OCI-LY3 (cell line): ENCODE results near the gene ARGLU1.

Experiments used
- H2AFZ ChIP-seq: fragments of 200-600, 300-600 bp; shearing (Covaris generic); 2 replicates; pipeline ENCODE4 v1.6.0; 2014; ENCODE audit warnings: antibody characterized with exemption, low read depth, low read length
- H3K27ac ChIP-seq: fragments of 200-600, 300-600 bp; sonication (generic); 2 replicates; pipeline ENCODE4 v1.5.1; 2014; ENCODE audit warnings: mild to moderate bottlenecking, low read length, moderate library complexity, mixed read lengths
- H3K27me3 ChIP-seq: fragments of 200-600, 300-600 bp; sonication (generic); 2 replicates; pipeline ENCODE4 v1.6.1; 2014; ENCODE audit warnings: low read depth, low read length, mixed read lengths
- H3K36me3 ChIP-seq: fragments of 200-600, 300-600 bp; sonication (generic); replicated peaks from 2 replicates; pipeline ENCODE3; 2014; ENCODE audit warnings: low read depth, low read length, mixed read lengths
- H3K4me1 ChIP-seq: fragments of 300-600, 200-600 bp; sonication (generic); 2 replicates; pipeline ENCODE4 v1.6.1; 2014; ENCODE audit warnings: low read length, mixed read lengths
- H3K4me2 ChIP-seq: fragments of 200-600, 300-600 bp; sonication (generic); 2 replicates; pipeline ENCODE4 v1.6.1; 2014; ENCODE audit warnings: low read length, mixed read lengths
- H3K4me3 ChIP-seq: fragments of 300-600, 200-600 bp; sonication (generic); 2 replicates; pipeline ENCODE4 v1.5.1; 2014; ENCODE audit warnings: antibody characterized with exemption, mild to moderate bottlenecking, low read length, moderate library complexity
- H3K79me2 ChIP-seq: fragments of 300-600, 200-600 bp; shearing (Covaris generic); 2 replicates; pipeline ENCODE4 v1.6.1; 2014; ENCODE audit warnings: mild to moderate bottlenecking, low read length, mixed read lengths
- H3K9ac ChIP-seq: fragments of 300-600, 200-600 bp; shearing (Covaris generic); 2 replicates; pipeline ENCODE4 v1.6.0; 2014; ENCODE audit warnings: mild to moderate bottlenecking, low read length, moderate library complexity
- H3K9me3 ChIP-seq: fragments of 200-600, 300-600 bp; shearing (Covaris generic); 2 replicates; pipeline ENCODE4 v1.6.1; 2014; ENCODE audit warnings: low read length, mixed read lengths; ENCODE audit not compliant: insufficient read depth
- H4K20me1 ChIP-seq: fragments of 200-600, 300-600 bp; sonication (generic); 2 replicates; pipeline ENCODE4 v1.6.1; 2016; ENCODE audit warnings: low read length, mixed read lengths; ENCODE audit not compliant: insufficient read depth
- EZH2phosphoT487 ChIP-seq: fragments of 200-600 bp; shearing (Covaris generic); IDR thresholded peaks from 2 replicates; pipeline ENCODE4 v1.6.1; 2018; ENCODE audit warnings: antibody characterized with exemption, mixed run types, low read depth
- TF ChIP-seq, protein P1 (sequence below): fragments of 200-600, 300-600 bp; sonication (generic); IDR thresholded peaks from 2 replicates; pipeline ENCODE4 v1.5.1; 2014; ENCODE audit warnings: antibody characterized with exemption, low read length, low read depth

ARGLU1 gene

DNA sequence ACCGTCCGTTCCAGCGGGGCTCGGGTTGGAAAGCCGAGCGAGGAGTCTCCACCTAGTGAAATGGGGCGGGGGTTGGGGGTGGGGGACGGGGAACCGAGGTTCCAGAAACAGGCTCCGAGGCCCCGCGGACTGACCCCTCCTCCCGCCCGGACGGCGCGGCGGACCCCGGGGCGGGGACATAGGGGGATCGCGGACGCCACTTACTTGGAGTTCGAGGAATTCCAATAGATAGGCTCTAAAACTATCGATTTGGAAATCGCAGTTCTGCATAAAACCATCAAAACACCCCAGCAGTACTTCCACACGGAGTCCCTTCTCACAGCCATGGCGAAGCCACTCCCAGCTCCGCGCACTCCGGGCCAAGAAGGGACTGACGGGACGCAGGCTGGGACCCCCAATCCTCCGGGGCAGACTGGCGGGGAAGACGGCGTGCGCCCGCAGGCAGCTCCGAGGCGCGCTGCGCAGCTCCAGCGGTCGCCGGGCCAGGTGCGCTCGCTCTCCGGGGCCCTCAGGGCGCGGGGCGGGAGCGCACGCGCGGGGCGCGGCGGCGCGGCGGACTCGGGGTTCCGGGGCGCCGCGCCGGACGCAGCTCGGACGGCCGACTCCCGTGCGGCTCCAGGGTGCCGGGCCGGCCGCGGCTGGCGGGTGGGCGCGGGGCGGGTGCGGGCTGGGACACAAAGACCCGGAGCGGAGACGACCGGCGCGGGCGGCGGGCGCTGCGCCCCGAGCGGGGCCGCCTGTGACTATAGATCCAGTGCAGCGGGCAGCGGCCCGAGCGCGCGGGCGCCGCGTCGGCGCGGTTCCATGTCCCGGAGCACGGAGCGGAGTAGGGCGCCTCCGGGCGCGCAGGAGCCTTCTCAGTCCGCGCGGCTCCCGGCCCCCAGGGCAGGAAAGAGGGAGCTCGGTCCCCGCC, 33.0 kb downstream of the ARGLU1 start:
- no peak overlapping the region for H2AFZ ChIP-seq
- H3K36me3 ChIP-seq: peaks cover 39% of the 10 kb centered on the region
- no peak for TF ChIP-seq EZH2phosphoT487
- TF ChIP-seq, protein P1, sequence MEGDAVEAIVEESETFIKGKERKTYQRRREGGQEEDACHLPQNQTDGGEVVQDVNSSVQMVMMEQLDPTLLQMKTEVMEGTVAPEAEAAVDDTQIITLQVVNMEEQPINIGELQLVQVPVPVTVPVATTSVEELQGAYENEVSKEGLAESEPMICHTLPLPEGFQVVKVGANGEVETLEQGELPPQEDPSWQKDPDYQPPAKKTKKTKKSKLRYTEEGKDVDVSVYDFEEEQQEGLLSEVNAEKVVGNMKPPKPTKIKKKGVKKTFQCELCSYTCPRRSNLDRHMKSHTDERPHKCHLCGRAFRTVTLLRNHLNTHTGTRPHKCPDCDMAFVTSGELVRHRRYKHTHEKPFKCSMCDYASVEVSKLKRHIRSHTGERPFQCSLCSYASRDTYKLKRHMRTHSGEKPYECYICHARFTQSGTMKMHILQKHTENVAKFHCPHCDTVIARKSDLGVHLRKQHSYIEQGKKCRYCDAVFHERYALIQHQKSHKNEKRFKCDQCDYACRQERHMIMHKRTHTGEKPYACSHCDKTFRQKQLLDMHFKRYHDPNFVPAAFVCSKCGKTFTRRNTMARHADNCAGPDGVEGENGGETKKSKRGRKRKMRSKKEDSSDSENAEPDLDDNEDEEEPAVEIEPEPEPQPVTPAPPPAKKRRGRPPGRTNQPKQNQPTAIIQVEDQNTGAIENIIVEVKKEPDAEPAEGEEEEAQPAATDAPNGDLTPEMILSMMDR: no peak
- 0 out of 2 replicates have a peak, but pooled peaks cover 5% of the 10 kb centered on the region for H4K20me1 ChIP-seq
- H3K9ac ChIP-seq: no peak overlapping the region
- no peak overlapping the region for H3K27ac ChIP-seq
- no peak overlapping the region for H3K4me3 ChIP-seq
- no peaks in the 10 kb centered on the region for H3K4me1 ChIP-seq
- H3K4me2 ChIP-seq: no peak overlapping the region
- no peaks in the 10 kb centered on the region for H3K9me3 ChIP-seq
- no peaks in the 10 kb centered on the region for H3K27me3 ChIP-seq
- peaks cover 4% of the 10 kb centered on the region for H3K79me2 ChIP-seq

DNA sequence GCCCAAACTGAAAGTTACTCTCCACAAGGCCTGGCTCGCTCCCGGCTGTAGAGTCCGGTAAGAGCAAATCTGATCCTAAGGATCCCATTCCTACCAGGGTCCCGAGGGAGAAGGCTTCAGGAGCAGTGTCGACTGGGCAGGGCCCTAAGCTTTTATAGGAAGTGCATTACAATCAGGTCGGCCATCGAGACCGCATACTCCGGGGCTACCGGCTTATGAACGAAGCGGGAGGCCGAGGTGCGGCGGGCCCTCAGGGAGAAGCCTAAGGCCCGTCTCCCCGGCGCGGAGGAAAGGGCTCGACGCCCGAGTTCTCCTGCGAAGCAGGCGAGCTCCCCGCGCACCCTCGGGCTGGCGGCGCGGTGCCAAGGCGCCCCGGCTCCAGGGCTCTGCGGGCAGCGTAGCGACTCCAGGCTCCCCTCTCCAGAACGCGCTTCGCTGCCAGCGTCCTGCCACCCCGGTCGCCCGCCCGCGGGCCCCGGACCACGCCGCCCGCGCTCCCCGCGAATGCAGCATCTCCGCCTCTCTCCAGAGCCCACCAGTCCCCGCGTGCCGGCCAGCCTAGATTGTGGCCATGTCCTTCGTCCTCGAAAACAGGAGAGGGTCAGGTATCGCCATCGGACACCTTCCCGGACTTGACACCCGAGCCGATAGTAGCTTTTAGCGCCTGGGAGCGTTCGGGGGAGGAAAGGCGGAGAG, 33.8 kb downstream of the ARGLU1 start:
- peaks cover 32% of the 10 kb centered on the region for H3K36me3 ChIP-seq
- H3K79me2 ChIP-seq: peaks cover 2% of the 10 kb centered on the region; the same call in 1 of the 2 replicates
- H3K9ac ChIP-seq: no peak overlapping the region
- no peaks in the 10 kb centered on the region for H3K4me1 ChIP-seq
- H3K4me2 ChIP-seq: no peak overlapping the region
- H3K9me3 ChIP-seq: no peaks in the 10 kb centered on the region
- TF ChIP-seq EZH2phosphoT487: no peak
- TF ChIP-seq, protein P1: no peak
- H3K27ac ChIP-seq: no peak overlapping the region
- H3K4me3 ChIP-seq: no peak overlapping the region
- H4K20me1 ChIP-seq: no peaks in the 10 kb centered on the region
- no peak overlapping the region for H2AFZ ChIP-seq
- H3K27me3 ChIP-seq: no peaks in the 10 kb centered on the region

DNA sequence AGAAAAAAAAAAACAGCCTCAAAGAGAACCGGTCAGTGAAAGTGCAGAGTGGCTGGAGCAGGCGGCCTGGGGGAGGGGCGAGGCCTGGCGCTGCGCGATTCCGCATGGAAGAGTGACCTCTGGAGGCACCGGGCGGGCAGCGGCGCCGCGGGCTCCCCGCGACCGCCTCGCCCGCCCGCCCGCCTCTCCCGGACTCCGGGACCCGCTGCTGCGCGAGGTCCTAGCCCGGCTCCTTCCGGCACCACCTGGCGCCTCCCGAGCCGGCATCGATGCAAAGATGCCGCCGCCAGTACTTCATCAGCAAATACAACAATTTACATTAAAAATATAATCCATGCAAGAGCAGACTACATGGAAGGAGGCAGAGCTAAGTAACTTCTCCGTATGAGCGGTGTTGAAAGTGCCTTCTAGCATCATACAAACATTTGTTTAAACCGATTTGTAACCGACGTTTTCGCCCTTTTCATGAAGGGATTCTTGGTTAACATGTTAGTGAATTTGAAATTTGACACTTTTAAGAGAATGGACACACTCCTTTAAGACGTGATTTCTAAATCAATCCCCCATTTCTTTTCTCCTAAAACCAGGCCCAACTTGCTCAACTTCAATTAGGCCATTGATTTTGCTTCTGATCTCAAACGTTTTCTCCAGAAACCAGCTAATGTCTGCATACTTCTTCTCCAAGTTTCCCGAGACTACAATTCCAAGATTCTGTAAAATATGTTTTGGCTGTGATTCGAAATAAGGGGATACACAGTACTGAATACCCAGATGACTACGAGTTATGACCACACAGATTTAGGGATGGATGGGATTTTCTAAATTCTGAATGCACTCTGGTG, 34.6 kb downstream of the ARGLU1 start:
- peaks cover 25% of the 10 kb centered on the region for H3K36me3 ChIP-seq
- H3K27ac ChIP-seq: no peak overlapping the region
- H3K9ac ChIP-seq: no peak overlapping the region
- no peaks in the 10 kb centered on the region for H3K4me1 ChIP-seq
- H2AFZ ChIP-seq: no peak overlapping the region
- no peaks in the 10 kb centered on the region for H3K9me3 ChIP-seq
- no peak overlapping the region for H3K4me3 ChIP-seq
- no peak overlapping the region for H3K4me2 ChIP-seq
- TF ChIP-seq, protein P1: no peak
- TF ChIP-seq EZH2phosphoT487: no peak
- H3K27me3 ChIP-seq: no peaks in the 10 kb centered on the region
- H3K79me2 ChIP-seq: no peaks in the 10 kb centered on the region
- no peaks in the 10 kb centered on the region for H4K20me1 ChIP-seq
